Skeletal muscle tissue (tissue), 4 donors: Measurements from ENCODE around the gene NCSTN. TPM values are rescaled to one million over a fixed set of nuclear protein-coding genes. Genes with fewer than 3 reads are reported as not detected.

Source experiments
- H3K27ac ChIP-seq: one replicate; pipeline ENCODE4 v1.7.0; 2013; ENCODE audit warnings: mild to moderate bottlenecking, low read depth, low read length, inconsistent platforms
- H3K27me3 ChIP-seq, 3 donors: one replicate each; pipeline ENCODE4 v1.7.0; 2013; ENCODE audit warnings: low read length in 3 of 3; ENCODE audit not compliant: control insufficient read depth in 3 of 3, insufficient read depth in 3 of 3
- H3K36me3 ChIP-seq, 3 donors: one replicate each; pipeline ENCODE4 v1.7.0; 2013; ENCODE audit warnings: low read length in 3 of 3; ENCODE audit not compliant: control insufficient read depth in 3 of 3, insufficient read depth in 3 of 3
- H3K4me1 ChIP-seq, 3 donors: one replicate each; pipeline ENCODE4 v1.7.0; 2013; ENCODE audit warnings: low read length in 3 of 3, mild to moderate bottlenecking in 3 of 3; ENCODE audit not compliant: control insufficient read depth in 3 of 3, insufficient read depth in 3 of 3
- H3K4me3 ChIP-seq, 3 donors: one replicate each; pipeline ENCODE4 v1.7.0; 2013; ENCODE audit warnings: low read length in 3 of 3
- H3K9ac ChIP-seq, 3 donors: one replicate each; pipeline ENCODE4 v1.7.0; 2013; ENCODE audit warnings: low read length in 3 of 3, mild to moderate bottlenecking in 3 of 3, moderate library complexity in 2 of 3, low read depth in 1 of 3
- H3K9me3 ChIP-seq, 3 donors: one replicate each; pipeline ENCODE4 v1.7.0; 2013; ENCODE audit warnings: low read length in 3 of 3; ENCODE audit not compliant: control insufficient read depth in 3 of 3
- total RNA-seq: library from RNA; depleted of rRNA; stranded (reverse); fragments of >200 nt; gene quantifications from one replicate; pipeline ENCODE4 v1.2.3, GENCODE V29; 2014
- donor health status: Osteomylitis.

NCSTN gene
- total RNA-seq, result 53.8 TPM

DNA sequence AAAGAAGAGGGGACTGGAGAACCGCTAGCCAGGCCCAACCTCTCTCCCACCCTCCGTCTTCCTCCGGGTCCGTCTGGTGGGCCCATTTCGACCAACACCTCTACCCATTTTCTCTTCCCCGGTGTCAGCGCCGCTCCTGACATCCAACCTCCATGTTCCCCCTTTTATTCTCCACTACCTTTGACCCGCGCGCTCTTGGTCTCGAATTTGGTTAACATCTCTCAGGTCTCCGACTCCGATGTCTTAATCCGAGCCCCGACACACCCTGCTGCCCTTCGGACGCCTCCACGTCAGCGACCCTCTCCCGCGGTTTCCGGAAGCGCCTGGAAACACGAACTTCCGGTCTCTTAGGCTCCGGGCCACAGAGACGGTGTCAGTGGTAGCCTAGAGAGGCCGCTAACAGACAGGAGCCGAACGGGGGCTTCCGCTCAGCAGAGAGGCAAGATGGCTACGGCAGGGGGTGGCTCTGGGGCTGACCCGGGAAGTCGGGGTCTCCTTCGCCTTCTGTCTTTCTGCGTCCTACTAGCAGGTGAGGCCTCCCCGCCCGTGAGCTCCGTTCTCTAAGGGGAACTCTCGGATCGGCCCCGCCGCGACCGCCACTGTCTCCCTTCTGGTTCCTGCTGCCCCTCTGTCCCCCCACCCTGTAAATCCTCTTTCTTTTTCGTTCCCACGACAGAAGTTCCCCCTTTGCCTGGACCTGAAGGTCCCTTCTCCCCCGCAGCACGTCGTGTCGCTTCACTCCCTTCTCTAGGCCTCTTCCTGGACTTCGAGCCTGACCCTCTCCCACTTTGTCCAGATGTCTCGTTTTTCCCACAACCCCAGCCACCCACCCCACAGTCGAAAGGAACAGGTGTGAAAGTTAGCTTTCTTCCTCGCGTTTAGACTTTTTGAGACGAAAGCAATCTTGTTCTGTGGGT, at the start of gene NCSTN, which contains the start of gene COPA:
TSS of gene NCSTN (plus strand) at position 431 of the 917 bp plus-strand sequence. CDS start at position 445, 14 bp downstream.
TSS of gene COPA (minus strand) at position 298 of the 917 bp plus-strand sequence. CDS start at position 218, 80 bp downstream.
- H3K9me3 ChIP-seq, result no peaks in the 10 kb centered on the region
- H3K27me3 ChIP-seq, result no peaks in the 10 kb centered on the region
- H3K27ac ChIP-seq, result peak within 1 kb of the TSS; percentile 95
- H3K4me3 ChIP-seq, result peak within 1 kb of the TSS; percentile 97 to 99 (median 98)
- peaks cover 21 to 47% (median 35%) of the 10 kb centered on the region in 3 donors for H3K4me1 ChIP-seq
- H3K36me3 ChIP-seq, result peaks cover 27 to 39% (median 30%) of the 10 kb centered on the region in 3 donors
- H3K9ac ChIP-seq, result peak within 1 kb of the TSS; percentile 97 to 99 (median 97)

GRCh38 chr1:160296036-160296435, 47.1 kb upstream of the NCSTN start:
- H3K4me1 ChIP-seq, result peaks cover 0 to 2% (median 0%) of the 10 kb centered on the region in 3 donors
- no peaks in the 10 kb centered on the region for H3K9me3 ChIP-seq
- no peaks in the 10 kb centered on the region for H3K27me3 ChIP-seq
- no peak overlapping the region for H3K27ac ChIP-seq
- H3K4me3 ChIP-seq, result no peak overlapping the region
- peaks cover 68 to 81% (median 79%) of the 10 kb centered on the region in 3 donors for H3K36me3 ChIP-seq
- no peak overlapping the region for H3K9ac ChIP-seq

DNA sequence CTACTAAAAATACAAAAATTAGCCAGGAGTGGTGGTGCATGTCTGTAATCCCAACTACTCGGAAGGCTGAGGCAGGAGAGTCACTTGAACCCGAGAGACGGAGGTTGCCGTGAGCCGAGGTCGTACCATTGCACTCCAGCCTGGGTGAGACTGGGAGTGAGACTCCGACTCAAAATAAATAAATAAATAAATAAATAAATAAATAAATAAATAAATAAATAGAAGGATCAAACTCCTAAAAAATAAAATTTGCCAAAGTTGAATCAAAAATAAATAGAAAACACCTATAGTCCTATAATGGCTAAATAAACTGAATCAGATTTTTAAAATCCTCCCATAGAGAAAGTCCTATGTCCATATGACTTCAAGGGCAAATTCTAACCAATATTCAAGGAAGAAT, 43.0 kb upstream of the NCSTN start:
- H3K27me3 ChIP-seq, result no peaks in the 10 kb centered on the region
- peaks cover 33 to 61% (median 52%) of the 10 kb centered on the region in 3 donors for H3K36me3 ChIP-seq
- no peak overlapping the region for H3K4me3 ChIP-seq
- H3K4me1 ChIP-seq, result no peaks in the 10 kb centered on the region
- no peak overlapping the region for H3K9ac ChIP-seq
- H3K27ac ChIP-seq, result no peak overlapping the region
- H3K9me3 ChIP-seq, result no peaks in the 10 kb centered on the region

DNA sequence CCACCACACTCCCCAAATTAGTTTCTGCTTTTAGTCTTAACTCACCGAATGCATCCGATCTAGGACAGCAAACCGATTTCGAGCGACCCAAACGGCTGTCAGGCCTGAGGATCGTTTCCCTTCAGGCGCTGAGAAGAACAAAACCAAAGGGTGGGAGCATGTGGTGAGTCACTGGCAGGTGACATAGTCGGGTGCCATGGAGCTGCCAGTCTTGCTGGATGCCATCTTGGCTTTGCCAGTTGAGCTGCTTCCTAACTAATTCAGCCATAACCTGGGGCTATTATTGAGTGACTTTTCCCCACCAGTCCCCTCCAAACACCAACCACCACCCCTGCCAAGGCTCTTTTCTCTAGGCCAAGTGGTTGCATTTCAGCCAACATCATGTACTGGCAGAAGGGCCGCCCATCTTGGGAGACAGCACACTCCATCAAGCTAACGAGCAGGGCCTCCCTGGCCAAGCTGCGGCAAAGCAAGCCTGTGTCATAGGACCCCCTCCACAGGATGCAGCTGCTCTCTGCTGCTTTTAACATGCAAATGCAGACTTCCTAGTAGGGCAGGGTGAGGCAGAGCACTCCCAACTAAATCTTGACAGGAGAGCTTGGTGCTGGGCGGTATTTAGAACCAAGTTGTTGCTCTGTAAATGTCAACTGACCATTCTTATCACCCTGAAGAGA, 35.9 kb upstream of the NCSTN start:
- H3K36me3 ChIP-seq, result peaks cover 57 to 81% (median 74%) of the 10 kb centered on the region in 3 donors
- no peak overlapping the region for H3K27ac ChIP-seq
- H3K27me3 ChIP-seq, result no peaks in the 10 kb centered on the region
- no peak overlapping the region for H3K4me3 ChIP-seq
- H3K9ac ChIP-seq, result no peak overlapping the region
- no peaks in the 10 kb centered on the region for H3K4me1 ChIP-seq
- no peaks in the 10 kb centered on the region for H3K9me3 ChIP-seq

DNA sequence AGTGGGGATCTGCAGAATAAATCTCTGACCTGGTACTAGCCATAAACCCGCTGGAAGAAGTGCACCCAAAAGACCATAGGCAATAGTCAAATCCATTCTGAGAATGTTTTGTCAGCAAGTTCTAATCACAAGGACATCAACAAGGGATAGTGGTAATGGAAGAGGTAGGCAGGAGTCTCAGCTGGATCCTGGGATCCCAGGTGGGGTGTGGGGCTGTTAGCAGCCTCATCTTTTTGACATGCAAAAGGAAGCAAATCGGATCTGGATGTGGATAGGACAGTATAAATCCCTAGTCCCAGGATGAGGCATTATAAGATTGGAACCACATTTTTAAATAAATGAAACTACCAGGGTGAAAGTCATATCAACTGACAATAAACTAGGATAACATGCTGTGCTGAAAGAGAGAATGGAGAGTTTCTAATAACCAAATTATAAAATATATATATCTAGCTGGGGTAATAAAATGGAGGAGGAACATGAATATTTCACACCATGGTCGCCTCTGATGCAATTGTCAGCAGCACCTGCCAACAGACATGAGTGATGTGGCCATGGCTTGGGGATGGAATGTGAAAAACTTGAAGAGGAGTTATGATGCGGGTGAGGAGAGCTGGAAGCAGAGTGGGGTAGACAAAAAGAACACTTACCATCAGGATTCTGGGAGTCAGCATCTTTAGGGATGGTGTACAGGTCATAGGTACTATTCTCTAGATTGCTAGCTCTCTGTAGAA, 34.6 kb upstream of the NCSTN start:
- no peak overlapping the region for H3K4me3 ChIP-seq
- no peak overlapping the region for H3K27ac ChIP-seq
- H3K9ac ChIP-seq, result no peak overlapping the region
- H3K4me1 ChIP-seq, result no peaks in the 10 kb centered on the region
- no peaks in the 10 kb centered on the region for H3K27me3 ChIP-seq
- H3K9me3 ChIP-seq, result no peaks in the 10 kb centered on the region
- peaks cover 64 to 82% (median 74%) of the 10 kb centered on the region in 3 donors for H3K36me3 ChIP-seq

- Histone ChIP-seq H3K36me3 (peaks cover 67 to 84% (median 76%) of the 10 kb centered on the region in 3 donors), H3K4me3 (no peak overlapping the region), H3K27ac (no peak overlapping the region), H3K9ac (no peak overlapping the region), H3K9me3 (no peaks in the 10 kb centered on the region), H3K4me1 (no peaks in the 10 kb centered on the region), H3K27me3 (no peaks in the 10 kb centered on the region)
Observed at GRCh38 chr1:160309185-160309557, 34.0 kb upstream of the NCSTN start.

DNA sequence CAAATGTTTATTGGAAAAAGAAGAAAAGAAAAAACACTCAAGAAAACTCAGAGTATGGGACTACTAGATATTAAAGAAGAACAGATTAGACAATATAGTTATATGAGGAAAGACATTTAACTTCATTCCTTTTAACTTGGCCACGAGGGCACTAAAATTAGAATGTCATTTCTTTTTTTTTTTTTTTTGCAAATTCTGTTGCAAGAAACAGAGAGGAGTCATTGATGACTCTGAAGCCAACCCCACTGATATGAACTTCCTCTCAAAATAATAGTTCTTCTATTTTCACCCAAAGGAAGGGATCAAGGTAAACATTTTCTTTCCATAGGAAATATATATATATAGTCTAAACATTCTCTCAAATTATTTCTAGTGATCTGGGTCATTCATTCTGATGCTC, 33.6 kb upstream of the NCSTN start:
- no peaks in the 10 kb centered on the region for H3K27me3 ChIP-seq
- no peak overlapping the region for H3K9ac ChIP-seq
- H3K36me3 ChIP-seq, result peaks cover 69 to 86% (median 80%) of the 10 kb centered on the region in 3 donors
- no peaks in the 10 kb centered on the region for H3K9me3 ChIP-seq
- H3K27ac ChIP-seq, result no peak overlapping the region
- H3K4me3 ChIP-seq, result no peak overlapping the region
- H3K4me1 ChIP-seq, result no peaks in the 10 kb centered on the region

GRCh38 chr1:160315359-160315758, 27.8 kb upstream of the NCSTN start:
- Histone ChIP-seq H3K36me3 (peaks cover 46 to 65% (median 55%) of the 10 kb centered on the region in 3 donors), H3K4me3 (no peak overlapping the region), H3K27me3 (no peaks in the 10 kb centered on the region), H3K9ac (no peak overlapping the region), H3K9me3 (no peaks in the 10 kb centered on the region), H3K4me1 (no peaks in the 10 kb centered on the region), H3K27ac (no peak overlapping the region)

DNA sequence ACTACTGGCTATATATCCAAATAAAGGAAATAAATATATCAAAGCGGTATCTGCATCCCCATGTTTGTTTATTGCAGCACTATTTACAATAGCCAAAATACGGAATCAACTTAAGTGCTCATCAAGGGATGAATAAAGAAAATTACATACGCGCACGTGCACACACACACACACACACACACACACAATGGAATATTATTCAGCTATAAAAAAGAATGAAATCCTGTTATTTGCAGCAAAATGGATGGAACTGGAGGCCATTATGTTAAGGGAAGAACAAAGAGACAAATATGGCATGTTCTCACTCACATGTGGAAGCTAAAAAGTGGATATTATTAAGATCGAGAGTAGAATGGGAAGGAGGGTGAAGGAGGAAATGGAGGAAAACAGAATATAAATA, 20.4 kb upstream of the NCSTN start:
- Histone ChIP-seq H3K27me3 (no peaks in the 10 kb centered on the region), H3K27ac (no peak overlapping the region), H3K9me3 (no peaks in the 10 kb centered on the region), H3K36me3 (peaks cover 13 to 36% (median 36%) of the 10 kb centered on the region in 3 donors), H3K9ac (no peak overlapping the region), H3K4me3 (no peak overlapping the region), H3K4me1 (no peaks in the 10 kb centered on the region)
